NCI-H2107 (cell line): ENCODE measurements around the gene C2CD4B.

Experiments
- DNase-seq: peaks from one replicate; lab custom pipeline; 2025; lab: John Stamatoyannopoulos, UW

C2CD4B gene

GRCh38 chr15:62149729-62150128 lies 15.4 kb downstream of the C2CD4B start:
- DNase-seq: no peak

- DNase-seq: no peak
Observed at GRCh38 chr15:62147551-62147950, 17.5 kb downstream of the C2CD4B start.

GRCh38 chr15:62147149-62147548 lies 17.9 kb downstream of the C2CD4B start:
- DNase-seq: no peak

- no peak for DNase-seq
Observed at GRCh38 chr15:62145015-62145735, 19.9 kb downstream of the C2CD4B start.

- no peak for DNase-seq
Observed at GRCh38 chr15:62142736-62143135, 22.3 kb downstream of the C2CD4B start.

- no peak for DNase-seq
Observed at GRCh38 chr15:62141643-62142588, 23.2 kb downstream of the C2CD4B start.

GRCh38 chr15:62141200-62141599 lies 23.9 kb downstream of the C2CD4B start:
- DNase-seq: no peak

GRCh38 chr15:62138124-62138523 lies 27.0 kb downstream of the C2CD4B start:
- no peak for DNase-seq

GRCh38 chr15:62136911-62137865 lies 27.9 kb downstream of the C2CD4B start:
- DNase-seq: no peak

- DNase-seq: no peak
Observed at GRCh38 chr15:62135532-62136134, 29.5 kb downstream of the C2CD4B start.

- no peak for DNase-seq
Observed at GRCh38 chr15:62133141-62133540, 31.9 kb downstream of the C2CD4B start.

- DNase-seq: no peak
Observed at GRCh38 chr15:62128916-62129315, 36.2 kb downstream of the C2CD4B start.

GRCh38 chr15:62126364-62126763 lies 38.7 kb downstream of the C2CD4B start:
- no peak for DNase-seq

GRCh38 chr15:62125773-62126172 lies 39.3 kb downstream of the C2CD4B start:
- peak; percentile 15 for DNase-seq

- DNase-seq: no peak
Observed at GRCh38 chr15:62124973-62125303, 40.1 kb downstream of the C2CD4B start.

- DNase-seq: no peak
Observed at GRCh38 chr15:62124176-62124972, 40.7 kb downstream of the C2CD4B start.

GRCh38 chr15:62122249-62122648 lies 42.8 kb downstream of the C2CD4B start:
- DNase-seq: no peak

GRCh38 chr15:62121273-62122015 lies 43.6 kb downstream of the C2CD4B start:
- DNase-seq: no peak

GRCh38 chr15:62120776-62121175 lies 44.3 kb downstream of the C2CD4B start:
- DNase-seq: no peak

- no peak for DNase-seq
Observed at GRCh38 chr15:62119874-62120273, 45.2 kb downstream of the C2CD4B start.
